ENCODE results near the gene NEK8.
A peak's percentile ranks its signal among the peaks of the same experiment; 100 is the strongest.

NEK8 gene

DNA sequence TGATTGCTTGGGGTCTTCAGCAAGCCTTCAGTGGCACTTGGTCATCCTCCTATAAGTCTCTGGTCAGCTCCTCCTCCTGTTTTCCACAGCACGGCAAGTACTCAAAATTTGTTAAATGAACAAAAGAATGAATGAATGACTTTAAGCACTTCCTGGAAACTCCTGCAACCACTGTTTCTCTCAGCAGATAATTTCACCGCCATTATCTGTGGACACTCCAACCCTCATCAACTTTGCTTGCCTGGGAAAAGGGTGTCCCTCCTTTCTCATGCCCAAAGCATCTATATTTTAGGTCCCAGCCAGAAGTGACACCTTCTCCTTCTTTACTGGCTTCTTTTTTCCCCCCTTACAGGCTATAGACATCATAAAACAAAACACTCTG is 21.3 kb upstream of the NEK8 start:
- no peak for TF ChIP-seq CTCF (IDR thresholded peaks at IDR 0.05; ENCODE audit: low read depth, low read length)
- DNase-seq (ENCODE audit: low read depth in 2 of 2), result no peak
- H3K4me3 ChIP-seq (replicated peaks in 1 of 2; ENCODE audit: low read depth in 2 of 2, low read length in 2 of 2), result no peak overlapping the region

DNA sequence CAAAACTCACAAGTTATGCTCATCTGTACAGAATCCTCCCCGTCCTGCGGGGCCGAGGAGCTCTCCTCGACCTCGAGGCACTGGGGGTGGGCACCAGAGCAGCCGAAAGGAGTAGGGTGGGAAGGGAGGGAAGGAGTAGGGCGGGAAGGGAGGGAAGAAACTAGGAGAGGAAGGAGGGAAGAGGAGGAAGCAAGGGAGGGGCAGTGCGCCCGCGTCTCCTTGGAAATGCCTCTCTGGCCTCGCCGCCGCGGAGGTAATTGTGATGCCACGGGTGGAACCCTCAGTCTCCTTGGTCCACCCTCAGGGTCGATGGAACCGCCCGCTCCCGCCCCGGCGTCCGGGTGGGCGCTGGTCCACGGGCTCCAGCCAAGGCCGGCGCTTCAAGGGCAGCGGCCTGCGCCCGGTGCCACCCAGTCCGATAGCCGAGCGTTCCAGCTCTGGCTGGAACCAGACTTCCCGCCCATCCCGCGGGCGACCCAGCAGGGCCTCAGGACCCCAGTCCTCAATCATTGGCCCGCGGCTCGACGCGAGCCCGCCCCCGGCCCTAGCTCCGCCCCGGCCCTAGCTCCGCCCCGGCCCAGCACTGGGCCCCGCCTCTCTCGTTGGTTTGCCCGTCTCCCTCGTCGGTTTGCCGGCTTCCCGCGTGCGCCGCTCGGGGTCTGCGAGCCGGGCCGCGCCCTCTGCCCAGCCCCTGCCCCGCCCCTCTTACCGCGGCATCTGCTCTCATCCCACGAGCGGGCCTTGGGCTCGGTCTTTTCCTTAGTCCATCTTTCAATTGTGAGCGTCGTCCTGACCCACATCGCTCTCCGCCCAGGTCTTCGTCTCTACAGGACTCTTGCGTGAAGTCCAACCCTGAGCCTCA is 17.5 kb upstream of the NEK8 start:
- peak overlapping the region; percentile 44 to 60 for H3K4me3 ChIP-seq (replicated peaks in 1 of 2; ENCODE audit: low read depth in 2 of 2, low read length in 2 of 2)
- peak; percentile 87 to 92 for DNase-seq (ENCODE audit: low read depth in 2 of 2)
- no peak for TF ChIP-seq CTCF (IDR thresholded peaks at IDR 0.05; ENCODE audit: low read depth, low read length)

DNA sequence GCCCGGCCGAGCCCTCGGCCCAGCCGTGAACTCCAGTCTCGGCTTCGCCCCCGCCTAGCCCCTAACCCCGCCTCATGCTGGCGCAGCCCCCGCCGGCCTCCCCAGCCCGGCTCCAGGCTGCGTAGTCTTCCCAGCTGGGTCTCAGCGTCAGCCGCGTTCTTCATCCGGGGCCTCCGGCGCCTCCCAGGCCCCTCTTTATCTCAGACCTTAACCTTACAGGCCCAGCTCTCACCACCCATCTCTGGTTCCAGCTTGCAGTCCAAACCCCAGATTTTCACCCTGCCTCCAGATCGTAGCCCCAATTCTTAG is 16.9 kb upstream of the NEK8 start, which contains the start of gene PROCA1:
PROCA1 (minus strand) TSS at position 166 of the 309 bp plus-strand sequence. CDS start 228 bp downstream, outside the sequence.
- TF ChIP-seq CTCF (IDR thresholded peaks at IDR 0.05; ENCODE audit: low read depth, low read length), result no peak
- DNase-seq (ENCODE audit: low read depth in 2 of 2), result no peak
- H3K4me3 ChIP-seq (replicated peaks in 1 of 2; ENCODE audit: low read depth in 2 of 2, low read length in 2 of 2), result peak within 1 kb of the TSS; percentile 44 to 60

DNA sequence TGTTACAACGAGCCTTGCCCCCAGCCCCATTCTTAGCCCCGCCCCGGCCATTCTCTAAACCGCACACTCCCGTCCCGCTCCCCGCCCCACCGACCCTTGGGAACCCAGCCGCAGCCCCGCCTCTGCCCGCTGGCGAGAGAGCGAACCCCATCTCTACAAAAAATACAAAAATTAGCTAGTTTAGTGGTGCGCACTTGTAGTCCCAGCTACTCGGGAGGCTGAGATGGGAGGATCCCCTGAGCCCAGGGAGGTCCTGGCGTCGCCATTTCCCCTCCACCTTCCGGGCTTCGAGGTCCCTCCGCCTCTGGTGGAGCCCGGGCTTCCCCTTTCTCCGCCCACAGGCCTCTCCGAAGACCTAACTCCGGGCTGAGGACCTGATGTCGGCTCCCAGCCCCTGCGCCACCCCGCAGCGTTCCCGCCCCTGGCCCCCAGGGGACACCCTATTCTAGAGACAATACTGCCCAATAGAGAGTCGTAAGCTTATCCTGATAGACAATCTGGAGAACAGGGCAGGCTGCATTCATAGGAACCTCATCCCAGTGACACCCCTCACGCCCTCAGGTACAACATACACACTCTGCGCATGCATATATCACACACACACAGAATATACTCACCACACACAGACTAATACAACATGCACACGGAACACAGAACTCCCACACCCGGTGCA is 16.4 kb upstream of the NEK8 start:
- TF ChIP-seq CTCF (IDR thresholded peaks at IDR 0.05; ENCODE audit: low read depth, low read length), result no peak
- H3K4me3 ChIP-seq (replicated peaks in 1 of 2; ENCODE audit: low read depth in 2 of 2, low read length in 2 of 2), result no peak overlapping the region
- DNase-seq (ENCODE audit: low read depth in 2 of 2), result peak in 1 of 2 donors; percentile 31

DNA sequence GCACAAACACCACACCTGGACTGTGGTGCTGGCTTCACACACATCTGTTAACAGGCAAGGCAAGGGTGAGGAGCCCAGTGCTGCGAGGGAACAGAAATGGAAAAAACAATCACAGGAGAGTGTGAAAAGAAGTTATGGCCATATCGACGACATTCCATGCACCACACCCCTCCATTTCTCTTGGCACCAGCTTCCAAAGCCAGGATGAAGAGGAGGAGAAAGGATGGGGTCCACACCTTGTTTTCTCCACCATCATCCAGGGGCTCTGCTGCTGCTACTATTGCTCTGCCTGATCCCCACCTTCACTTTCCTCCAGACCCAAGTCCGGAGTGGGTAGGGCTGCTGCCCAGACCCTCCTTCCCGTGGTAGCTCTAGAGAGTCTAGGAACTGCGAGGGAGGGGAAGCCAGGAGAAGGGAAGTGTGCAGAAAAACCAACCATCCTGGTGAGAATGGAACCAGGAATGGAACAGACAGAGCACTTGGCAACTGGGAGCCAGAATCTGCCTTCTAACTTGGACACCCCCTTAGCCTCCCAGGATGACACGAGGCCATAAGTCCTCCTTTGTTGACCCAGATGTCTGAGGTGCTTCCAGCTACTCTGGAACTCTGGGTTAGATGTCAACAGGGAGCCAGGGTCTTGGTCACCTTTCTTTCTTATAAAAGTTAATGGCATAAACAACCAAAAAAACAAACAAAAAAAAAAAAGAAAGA is 15.7 kb upstream of the NEK8 start:
- H3K4me3 ChIP-seq (replicated peaks in 1 of 2; ENCODE audit: low read depth in 2 of 2, low read length in 2 of 2), result no peak overlapping the region
- no peak for DNase-seq (ENCODE audit: low read depth in 2 of 2)
- TF ChIP-seq CTCF (IDR thresholded peaks at IDR 0.05; ENCODE audit: low read depth, low read length), result no peak

- TF ChIP-seq CTCF (IDR thresholded peaks at IDR 0.05; ENCODE audit: low read depth, low read length), result no peak
- DNase-seq (ENCODE audit: low read depth in 2 of 2), result no peak
- no peak overlapping the region for H3K4me3 ChIP-seq (replicated peaks in 1 of 2; ENCODE audit: low read depth in 2 of 2, low read length in 2 of 2)
These were observed 14.3 kb upstream of the NEK8 start for GRCh38 chr17:28714281-28714680.

All from cardiac fibroblast (primary cell).